GM12872 (cell line): ENCODE results near the gene RUNX2.

Source experiments
- CTCF ChIP-seq: IDR thresholded peaks from 3 replicates; pipeline ENCODE4 v1.5.1; 2011; ENCODE audit warnings: low read depth, mild to moderate bottlenecking, low read length, moderate library complexity; ENCODE audit not compliant: insufficient read depth

The RUNX2 gene

GRCh38 chr6:45644720-45645119, 316.6 kb downstream of the RUNX2 start:
- no peak for TF ChIP-seq CTCF

- no peak for TF ChIP-seq CTCF
These were observed 317.2 kb downstream of the RUNX2 start for GRCh38 chr6:45645302-45645701.

- no peak for TF ChIP-seq CTCF
These were observed 319.5 kb downstream of the RUNX2 start for GRCh38 chr6:45647341-45648261.

- TF ChIP-seq CTCF: no peak
These were observed 320.1 kb downstream of the RUNX2 start for GRCh38 chr6:45648262-45648620.

DNA sequence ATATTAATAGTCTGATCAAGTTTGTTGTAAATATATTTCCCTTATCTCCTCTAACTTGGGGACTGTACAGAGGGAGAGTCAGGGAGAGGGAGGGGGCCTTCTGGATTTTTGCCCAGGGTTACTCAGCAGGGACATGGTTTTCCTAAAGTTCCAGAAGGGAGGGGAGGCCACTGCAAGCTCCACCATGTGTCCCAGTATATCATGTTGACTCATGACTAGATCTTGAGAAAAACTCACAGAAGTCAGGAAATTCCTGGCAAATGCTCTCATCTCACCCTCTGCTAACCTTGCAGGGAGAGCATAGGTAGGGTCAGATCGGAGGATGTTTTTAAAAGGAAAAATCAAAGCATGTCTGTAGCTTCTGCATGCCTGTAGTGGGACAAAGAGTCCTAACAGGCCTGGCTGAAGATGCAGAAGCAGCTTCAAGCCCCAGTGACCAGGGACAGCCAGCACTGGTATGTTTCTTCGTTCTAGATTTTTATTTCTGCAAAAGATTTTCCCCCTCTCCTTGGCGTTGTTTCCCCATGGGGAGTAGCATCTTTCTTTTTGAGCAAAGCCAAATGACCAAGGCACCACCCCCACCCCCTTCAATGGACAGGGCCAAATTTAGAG, 322.5 kb downstream of the RUNX2 start:
- no peak for TF ChIP-seq CTCF

DNA sequence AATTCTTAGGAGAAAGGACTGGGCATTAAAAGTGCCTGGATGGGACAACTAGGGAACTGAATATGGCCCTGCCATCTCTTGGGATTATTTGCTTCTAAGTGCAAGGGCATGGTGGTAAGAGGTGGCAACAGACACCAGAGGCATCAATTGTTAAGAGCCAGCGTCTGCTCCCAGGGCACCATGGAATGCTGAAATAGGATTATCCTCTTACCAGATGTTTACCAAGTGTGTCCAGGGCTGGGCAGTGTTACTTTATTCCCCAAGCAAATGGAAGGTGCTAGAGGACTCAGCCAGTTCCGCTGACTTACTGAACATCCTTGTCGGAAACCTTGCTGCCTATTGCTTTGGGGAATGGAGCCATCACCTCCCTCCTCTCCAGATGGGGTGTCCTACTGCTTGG, 323.2 kb downstream of the RUNX2 start:
- no peak for TF ChIP-seq CTCF

- no peak for TF ChIP-seq CTCF
These were observed 324.3 kb downstream of the RUNX2 start for GRCh38 chr6:45652416-45652815.
